Pancreas (tissue), 10 donors: ENCODE measurements around the gene TFIP11. TPM values are rescaled to one million over a fixed set of nuclear protein-coding genes. Genes with fewer than 3 reads are reported as not detected.
"Not testable (repeated sequence)": the region's sequence is repeated elsewhere in the genome, so short reads cannot be mapped to it uniquely, and the experiment has no call there.

Source experiments
- ATAC-seq, 4 donors: fragments of 200-7000 bp; cut with Tn5 transposase; one replicate each; pipeline versions ENCODE4 v1.8.0 to v1.9.1; 2020; ENCODE audit warnings: mild to moderate bottlenecking in 4 of 4, moderate library complexity in 4 of 4
- DNase-seq, 6 donors: peaks; one replicate each; pipeline ENCODE4 v3.0.0-alpha.2; 2020
- FAIRE-seq: peaks from 2 replicates; lab custom pipeline; 2012; peaks lifted over from hg19 to GRCh38; lab: Jason Lieb, UNC
- H3K27ac ChIP-seq, 4 donors: fragments of 200-600 bp; sonication (generic); 1 replicate in 3 of 4; 2 replicates in 1 of 4; pipeline versions ENCODE4 v1.5.0 to v1.8.0; 2020
- H3K27me3 ChIP-seq, 4 donors: fragments of 200-600 bp; one replicate each; pipeline ENCODE4 v1.8.0; 2021
- H3K36me3 ChIP-seq, 3 donors: fragments of 200-600 bp; sonication (generic) in 1 of 3; one replicate each; pipeline versions ENCODE4 v1.5.0 to v1.8.0; 2020 to 2021
- H3K4me1 ChIP-seq, 3 donors: fragments of 200-600 bp; one replicate each; pipeline ENCODE4 v1.8.0; 2021
- H3K4me3 ChIP-seq, 4 donors: fragments of 200-600 bp; sonication (generic) in 2 of 4; one replicate each; pipeline versions ENCODE4 v1.5.0 to v1.8.0; 2020 to 2021
- H3K9me3 ChIP-seq, 4 donors: fragments of 200-600 bp; one replicate each; pipeline ENCODE4 v1.8.0; 2021
- CTCF ChIP-seq, 4 donors: fragments of 200-600 bp; sonication (generic) in 3 of 4; IDR thresholded peaks; one replicate each; pipeline versions ENCODE4 v1.5.0 to v1.8.0; 2021; ENCODE audit warnings: antibody characterized with exemption in 4 of 4
- WGBS, 2 donors: extraction: QIAGEN DNeasy Blood & Tissue Kit; methylation state at CpG; one replicate each; pipeline ENCODE4 v1.1.7; 2013; 5-methylcytosine and 5-hydroxymethylcytosine counted together
- intact Hi-C, 3 donors: fragments of 100-400 bp; cut with DNase I; formaldehyde crosslinking; loops; one replicate each; pipeline versions ENCODE4 v1.11.1 to v1.14.2; 2022
- polyA plus RNA-seq, 2 donors: library from polyadenylated mRNA; stranded (reverse); fragments of 200-250 nt; gene quantifications; one replicate each; pipeline ENCODE4 v1.2.3, GENCODE V29; 2013
- total RNA-seq, 6 donors: library from RNA; stranded (reverse); fragmentation: NEBNext Ultra II Directional in 4 of 6; extraction: Animal tissue kit (Norgen Biotek cat#: 25700) in 4 of 6; gene quantifications; one replicate each; pipeline versions ENCODE4 v1.2.1 to v1.2.4, GENCODE V29; 2021 to 2023
- donor health status: healthy with polysubstance abuse.
- donor health status: DM: no; HTN: no; CAD: no; lungs with moderate emphysema.
- donor health status: DM: no; HTN: no; CAD: no.
- donor health status: control.
- donor health status: control.
- donor health status: Bipolar disorder and iron deficiency.
- donor health status: DM: yes; HTN: yes; CAD: no.
- donor health status: DM: no; HTN: no; CAD: no.
- donor health status: DM: no; HTN: no; CAD: no.
- donor health status: DM: yes; HTN: yes; CAD: no.

TFIP11 gene
- total and polyA plus RNA-seq, 8 donors, result 11.0 to 26.7 (median 17.6) TPM

- peak in 4 of 6 donors; percentile 51 to 74 (median 64) for DNase-seq
- Histone ChIP-seq H3K27me3 (no peaks in the 10 kb centered on the region), H3K9me3 (no peaks in the 10 kb centered on the region), H3K4me1 (peaks cover 0 to 16% (median 2%) of the 10 kb centered on the region in 3 donors), H3K27ac (peak overlapping the region in 3 of 4 donors; percentile 49 to 78 (median 56)), H3K36me3 (peaks cover 0 to 41% (median 0%) of the 10 kb centered on the region in 3 donors), H3K4me3 (no peak overlapping the region)
- ATAC-seq, result peak; percentile 75 to 84 (median 78)
- WGBS, 2 donors, result 23 to 30% methylated on average over 2 of the region's 2 CpGs
- no peak for FAIRE-seq
- intact Hi-C loops, result no loop called here
- no peak for TF ChIP-seq CTCF (IDR thresholded peaks at IDR 0.05)
Measured at GRCh38 chr22:26529345-26529744, 17.1 kb upstream of the TFIP11 start.

- FAIRE-seq, result not testable (repeated sequence)
- DNase-seq, result peak in 1 of 6 donors; percentile 56
Measured at GRCh38 chr22:26528518-26528917, 16.2 kb upstream of the TFIP11 start.

GRCh38 chr22:26527574-26528465, 15.5 kb upstream of the TFIP11 start:
- Histone ChIP-seq H3K27ac (peak overlapping the region in 2 of 4 donors; percentile 34 to 78), H3K27me3 (no peaks in the 10 kb centered on the region), H3K36me3 (peaks cover 0 to 40% (median 0%) of the 10 kb centered on the region in 3 donors), H3K9me3 (no peaks in the 10 kb centered on the region), H3K4me1 (peaks cover 0 to 16% (median 2%) of the 10 kb centered on the region in 3 donors), H3K4me3 (no peak overlapping the region)
- intact Hi-C loops, result no loop called here
- no peak for DNase-seq
- WGBS, 2 donors, result 59 to 67% methylated on average over 15 of the region's 15 CpGs
- no peak for FAIRE-seq
- TF ChIP-seq CTCF (IDR thresholded peaks at IDR 0.05), result no peak
- ATAC-seq, result peak in 1 of 4 donors; percentile 9

More at GRCh38 chr22:26528518-26528917, 16.2 kb upstream of the TFIP11 start:
- H3K27ac ChIP-seq, result peak overlapping the region in 2 of 4 donors; percentile 56 to 78
- H3K4me3 ChIP-seq, H3K27me3 ChIP-seq, intact Hi-C loops, ATAC-seq, H3K9me3 ChIP-seq: not testable (repeated sequence)
- 51 to 52% methylated on average over 9 of the region's 9 CpGs for WGBS, 2 donors
- H3K4me1 ChIP-seq, result peaks cover 0 to 16% (median 2%) of the 10 kb centered on the region in 3 donors
- peaks cover 0 to 41% (median 0%) of the 10 kb centered on the region in 3 donors for H3K36me3 ChIP-seq

GRCh38 chr22:26527167-26527566, 14.9 kb upstream of the TFIP11 start:
- Histone ChIP-seq H3K27me3 (no peaks in the 10 kb centered on the region), H3K36me3 (peaks cover 0 to 34% (median 0%) of the 10 kb centered on the region in 3 donors), H3K4me3 (no peak overlapping the region), H3K4me1 (peaks cover 0 to 16% (median 2%) of the 10 kb centered on the region in 3 donors), H3K27ac (peak overlapping the region in 2 of 4 donors; percentile 24 to 78), H3K9me3 (no peaks in the 10 kb centered on the region)
- TF ChIP-seq CTCF (IDR thresholded peaks at IDR 0.05), result no peak
- WGBS, 2 donors, result 51 to 52% methylated on average over 3 of the region's 3 CpGs
- FAIRE-seq, result no peak
- DNase-seq, result no peak
- ATAC-seq, result no peak
- intact Hi-C loops, result no loop called here

GRCh38 chr22:26525946-26526564, 13.8 kb upstream of the TFIP11 start:
- Histone ChIP-seq H3K27ac (peak overlapping the region in 1 of 4 donors; percentile 78), H3K27me3 (no peaks in the 10 kb centered on the region), H3K36me3 (peaks cover 0 to 30% (median 0%) of the 10 kb centered on the region in 3 donors), H3K4me3 (no peak overlapping the region), H3K4me1 (peaks cover 0 to 16% (median 2%) of the 10 kb centered on the region in 3 donors), H3K9me3 (no peaks in the 10 kb centered on the region)
- FAIRE-seq (no peak), DNase-seq (no peak), ATAC-seq (no peak)
- 63 to 64% methylated on average over 7 of the region's 7 CpGs for WGBS, 2 donors
- intact Hi-C loops, result no loop called here
- no peak for TF ChIP-seq CTCF (IDR thresholded peaks at IDR 0.05)
